Measurements from ENCODE around the gene PSMD1.
"Not testable (repeated sequence)": the region's sequence is repeated elsewhere in the genome, so short reads cannot be mapped to it uniquely, and the experiment has no call there.

PSMD1 gene

DNA sequence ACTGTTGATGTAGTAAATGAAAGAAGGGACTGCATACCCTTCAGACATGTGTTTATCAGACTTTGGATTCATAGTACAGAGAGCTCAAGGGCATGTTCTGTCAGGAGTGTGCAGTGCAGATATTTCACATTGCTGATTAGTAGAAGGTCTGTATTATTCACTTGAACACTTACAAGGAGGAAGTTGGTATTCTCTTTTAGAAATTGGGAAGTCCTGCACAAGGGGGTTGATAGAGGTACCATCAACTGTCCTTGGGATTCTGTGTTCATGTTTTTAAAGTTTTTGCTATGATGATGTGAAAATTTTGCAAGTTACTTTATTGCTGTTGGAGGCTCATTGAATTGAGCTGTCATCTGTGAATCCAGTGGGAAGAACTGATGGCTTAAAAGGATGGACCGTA lies 6.7 kb downstream of the PSMD1 start:
- no peak for DNase-seq (ENCODE audit: extremely low spot score)
- ChIA-PET CTCF (interaction anchor here (1.2 kb wide), 1 partner anchor 11 kb away, joined by 3 read pairs; no protein-coding TSS in a partner anchor), POLR2A (no interaction called here)
- TF ChIP-seq ARNT (IDR thresholded peaks at IDR 0.05) = no peak
- no peak for TF ChIP-seq NFRKB (IDR thresholded peaks at IDR 0.05)
- TF ChIP-seq SP1 (IDR thresholded peaks at IDR 0.05) = no peak
- no peak for TF ChIP-seq HDGF (IDR thresholded peaks at IDR 0.05; ENCODE audit: borderline replicate concordance)
- TF ChIP-seq, protein P1, sequence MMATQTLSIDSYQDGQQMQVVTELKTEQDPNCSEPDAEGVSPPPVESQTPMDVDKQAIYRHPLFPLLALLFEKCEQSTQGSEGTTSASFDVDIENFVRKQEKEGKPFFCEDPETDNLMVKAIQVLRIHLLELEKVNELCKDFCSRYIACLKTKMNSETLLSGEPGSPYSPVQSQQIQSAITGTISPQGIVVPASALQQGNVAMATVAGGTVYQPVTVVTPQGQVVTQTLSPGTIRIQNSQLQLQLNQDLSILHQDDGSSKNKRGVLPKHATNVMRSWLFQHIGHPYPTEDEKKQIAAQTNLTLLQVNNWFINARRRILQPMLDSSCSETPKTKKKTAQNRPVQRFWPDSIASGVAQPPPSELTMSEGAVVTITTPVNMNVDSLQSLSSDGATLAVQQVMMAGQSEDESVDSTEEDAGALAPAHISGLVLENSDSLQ (IDR thresholded peaks at IDR 0.05) = no peak
- TF ChIP-seq ELF4 (IDR thresholded peaks at IDR 0.05) = no peak
- no peak for TF ChIP-seq BHLHE40 (IDR thresholded peaks at IDR 0.05; ENCODE audit: borderline replicate concordance)
- TF ChIP-seq TARDBP (IDR thresholded peaks at IDR 0.05) = no peak
- TF ChIP-seq FOXA1 (IDR thresholded peaks at IDR 0.05) = no peak
- no peak for TF ChIP-seq LEF1 (IDR thresholded peaks at IDR 0.05; ENCODE audit: borderline replicate concordance)

DNA sequence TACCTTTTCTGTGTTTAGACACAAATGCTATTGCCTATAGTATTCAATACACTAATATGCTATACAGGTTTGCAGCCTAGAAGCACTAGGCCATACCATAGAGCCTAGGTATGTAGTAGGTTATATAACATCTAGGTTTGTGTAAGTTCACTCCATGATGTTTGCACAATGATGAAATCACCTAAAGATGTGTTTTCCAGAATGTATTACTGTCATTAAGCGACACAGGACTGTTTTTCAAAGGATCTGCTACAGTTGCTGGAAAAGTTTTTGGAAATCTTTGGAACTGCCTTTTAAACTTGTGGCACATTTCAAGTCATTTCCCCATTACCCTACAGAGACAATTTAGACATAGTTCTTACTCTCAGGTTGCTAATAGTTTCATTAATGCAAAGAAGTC lies 9.3 kb downstream of the PSMD1 start:
- CTCF ChIA-PET = no interaction called here
- no peak for DNase-seq (ENCODE audit: extremely low spot score)
- TF ChIP-seq, protein P1 (IDR thresholded peaks at IDR 0.05) = no peak
- no peak for TF ChIP-seq L3MBTL2 (conservative IDR thresholded peaks at IDR 0.05)
- TF ChIP-seq FOXM1 (IDR thresholded peaks at IDR 0.05; ENCODE audit: borderline replicate concordance) = no peak
- no peak for TF ChIP-seq NFRKB (IDR thresholded peaks at IDR 0.05)
- no peak for TF ChIP-seq HDGF (IDR thresholded peaks at IDR 0.05; ENCODE audit: borderline replicate concordance)
- TF ChIP-seq CTBP1 (IDR thresholded peaks at IDR 0.05; ENCODE audit: borderline replicate concordance) = no peak
- TF ChIP-seq TARDBP (IDR thresholded peaks at IDR 0.05) = no peak
- TF ChIP-seq ARNT (IDR thresholded peaks at IDR 0.05) = no peak
- TF ChIP-seq BHLHE40 (IDR thresholded peaks at IDR 0.05; ENCODE audit: borderline replicate concordance) = no peak
- no peak for TF ChIP-seq FOXK2 (IDR thresholded peaks at IDR 0.05)
- TF ChIP-seq SP1 (IDR thresholded peaks at IDR 0.05) = no peak
- no peak for TF ChIP-seq ZNF384 (IDR thresholded peaks at IDR 0.05)
- TF ChIP-seq FOXA1 (IDR thresholded peaks at IDR 0.05) = no peak
- no peak for TF ChIP-seq LEF1 (IDR thresholded peaks at IDR 0.05; ENCODE audit: borderline replicate concordance)
- POLR2A ChIA-PET = no interaction called here

DNA sequence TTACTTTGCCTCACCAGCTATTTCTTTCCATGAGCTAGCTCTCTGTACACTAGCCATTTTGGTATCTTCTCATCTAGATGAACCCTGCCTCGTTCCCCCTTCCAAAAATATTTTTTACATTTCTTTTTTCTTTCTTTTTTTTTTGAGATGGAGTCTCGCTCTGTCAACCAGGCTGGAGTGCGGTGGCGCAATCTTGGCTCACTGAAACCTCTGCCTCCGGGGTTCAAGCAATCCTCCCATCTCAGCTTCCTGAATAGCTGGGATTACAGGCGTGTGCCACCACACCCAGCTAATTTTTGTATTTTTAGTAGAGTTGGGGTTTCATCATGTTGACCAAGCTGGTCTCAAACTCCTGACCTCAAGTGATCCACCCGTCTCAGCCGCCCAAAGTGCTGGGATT lies 10.9 kb downstream of the PSMD1 start:
- POLR2A ChIA-PET = interaction anchor here (0.6 kb wide), 1 partner anchor 362 kb away, joined by 3 read pairs; no protein-coding TSS in a partner anchor
- CTCF ChIA-PET; DNase-seq (ENCODE audit: extremely low spot score): not testable (repeated sequence)

DNA sequence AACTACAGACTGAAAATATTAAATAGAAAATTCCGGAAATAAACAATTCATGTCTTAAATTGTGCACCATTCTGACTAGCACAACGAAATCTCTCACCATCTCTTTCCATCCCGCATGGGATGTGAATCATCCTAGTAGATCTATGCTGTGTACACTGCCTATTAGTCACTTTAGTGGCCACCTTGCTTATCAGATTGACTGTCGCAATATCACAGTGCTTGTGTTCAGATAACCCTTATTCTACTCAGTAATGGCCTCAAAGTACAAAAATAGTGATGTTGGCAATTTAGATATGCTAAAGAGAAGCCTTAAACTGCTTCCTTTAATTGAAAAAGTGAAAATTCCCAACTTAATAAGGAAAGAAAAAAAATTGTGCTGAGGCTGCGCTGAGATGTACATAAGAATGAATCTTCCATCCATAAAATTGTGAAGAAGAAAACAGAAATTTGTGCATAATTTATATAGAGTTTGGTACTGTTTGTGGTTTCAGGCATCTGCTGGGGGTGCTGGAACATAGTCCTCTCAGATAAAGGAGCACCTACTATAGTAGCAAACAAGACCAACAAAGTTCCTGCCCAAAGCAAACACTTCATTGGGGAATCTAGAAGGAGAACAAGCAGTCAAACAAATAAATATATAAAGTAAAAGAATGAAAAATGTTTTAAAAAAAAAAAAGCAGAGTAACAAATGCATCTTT lies 12.0 kb downstream of the PSMD1 start:
- ChIA-PET POLR2A (interaction anchor here (1.0 kb wide), 1 partner anchor 396 kb away, joined by 5 read pairs; the partner anchor contains the start of gene NCL), CTCF (no interaction called here)
- no peak for DNase-seq (ENCODE audit: extremely low spot score)
- TF ChIP-seq, protein P1 (IDR thresholded peaks at IDR 0.05) = no peak
- TF ChIP-seq L3MBTL2 (conservative IDR thresholded peaks at IDR 0.05) = no peak
- no peak for TF ChIP-seq ZNF384 (IDR thresholded peaks at IDR 0.05)
- no peak for TF ChIP-seq CTBP1 (IDR thresholded peaks at IDR 0.05; ENCODE audit: borderline replicate concordance)
- TF ChIP-seq NFRKB (IDR thresholded peaks at IDR 0.05) = no peak
- TF ChIP-seq FOXA1 (IDR thresholded peaks at IDR 0.05) = no peak
- no peak for TF ChIP-seq FOXM1 (IDR thresholded peaks at IDR 0.05; ENCODE audit: borderline replicate concordance)
- TF ChIP-seq BHLHE40 (IDR thresholded peaks at IDR 0.05; ENCODE audit: borderline replicate concordance) = no peak
- no peak for TF ChIP-seq SUZ12 (IDR thresholded peaks at IDR 0.05)
- no peak for TF ChIP-seq SP1 (IDR thresholded peaks at IDR 0.05)
- no peak for TF ChIP-seq ELF4 (IDR thresholded peaks at IDR 0.05)
- no peak for TF ChIP-seq TARDBP (IDR thresholded peaks at IDR 0.05)
- no peak for TF ChIP-seq ARNT (IDR thresholded peaks at IDR 0.05)
- TF ChIP-seq LEF1 (IDR thresholded peaks at IDR 0.05; ENCODE audit: borderline replicate concordance) = no peak
- no peak for TF ChIP-seq FOXK2 (IDR thresholded peaks at IDR 0.05)
- TF ChIP-seq HDGF (IDR thresholded peaks at IDR 0.05; ENCODE audit: borderline replicate concordance) = no peak

DNA sequence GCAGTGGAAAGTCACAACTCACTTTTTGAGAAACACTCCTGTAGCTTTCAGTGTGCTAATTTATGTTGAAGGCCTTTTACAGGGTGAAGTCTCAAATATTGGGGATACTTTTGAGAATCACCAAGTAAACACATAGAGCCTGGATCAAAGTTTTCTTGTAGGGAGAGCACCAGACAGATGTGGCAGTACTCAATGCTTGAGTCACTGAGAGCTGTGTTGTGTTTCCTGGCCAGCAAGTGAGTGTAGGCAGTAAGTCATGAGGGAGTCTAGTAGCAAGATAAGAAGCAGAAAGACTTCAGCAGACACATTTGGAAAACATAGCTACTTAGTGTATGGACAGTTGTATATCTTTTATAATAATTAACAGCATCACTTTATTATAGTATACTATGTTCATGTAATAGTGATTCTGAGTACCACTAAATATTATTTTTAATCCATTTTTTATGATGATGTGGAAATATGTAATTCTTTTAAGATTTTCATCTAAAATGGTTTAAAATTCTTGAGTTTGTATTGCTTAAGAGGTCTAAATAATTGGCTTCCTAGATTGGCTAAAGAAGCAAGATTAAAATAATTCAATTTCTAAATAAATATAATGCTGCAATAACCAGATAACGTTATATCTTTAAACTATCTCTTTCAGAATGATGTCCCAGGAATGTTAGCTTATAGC lies 12.8 kb downstream of the PSMD1 start:
- no peak for TF ChIP-seq SUZ12 (IDR thresholded peaks at IDR 0.05)
- no peak for TF ChIP-seq FOXK2 (IDR thresholded peaks at IDR 0.05)
- TF ChIP-seq, protein P1 (IDR thresholded peaks at IDR 0.05) = no peak
- no peak for TF ChIP-seq FOXM1 (IDR thresholded peaks at IDR 0.05; ENCODE audit: borderline replicate concordance)
- TF ChIP-seq SP1 (IDR thresholded peaks at IDR 0.05) = no peak
- no peak for TF ChIP-seq NFRKB (IDR thresholded peaks at IDR 0.05)
- POLR2A ChIA-PET = interaction anchor here (1.0 kb wide), 1 partner anchor 395 kb away, joined by 5 read pairs; the partner anchor contains the start of gene NCL
- no peak for DNase-seq (ENCODE audit: extremely low spot score)
- CTCF ChIA-PET = interaction anchor here (1.0 kb wide), 1 partner anchor 17 kb away, joined by 5 read pairs; no protein-coding TSS in a partner anchor

Measured in HEK293T (cell line).